Activated T-helper 17 cell treated with anti-CD3 and anti-CD28 coated beads, Interleukin-2, amount 50 U/mL, for 72 hours (primary cell): Measurements from ENCODE around the gene MEF2B. TPM values are rescaled to one million over a fixed set of nuclear protein-coding genes. Genes with fewer than 3 reads are reported as not detected.

Source experiments
- ATAC-seq: fragments of 150-1000 bp; cut with Tn5 transposase; replicated peaks from 2 replicates; pipeline ENCODE4 v1.10.0; 2021; ENCODE audit warnings: mild to moderate bottlenecking, moderate library complexity
- H3K27ac Mint-ChIP-seq: one replicate; pipeline ENCODE4 v1.8.0; 2022; ENCODE audit warnings: mixed read lengths
- H3K27me3 Mint-ChIP-seq: one replicate; pipeline ENCODE4 v1.8.0; 2022; ENCODE audit warnings: mixed read lengths
- H3K36me3 Mint-ChIP-seq: one replicate; pipeline ENCODE4 v1.8.0; 2022; ENCODE audit warnings: low read depth, mild to moderate bottlenecking, mixed read lengths
- H3K4me1 Mint-ChIP-seq: one replicate; pipeline ENCODE4 v1.8.0; 2022; ENCODE audit warnings: mixed read lengths
- H3K4me3 Mint-ChIP-seq: one replicate; pipeline ENCODE4 v1.8.0; 2022; ENCODE audit warnings: mild to moderate bottlenecking, mixed read lengths
- H3K9me3 Mint-ChIP-seq: one replicate; pipeline ENCODE4 v1.8.0; 2022; ENCODE audit warnings: mixed read lengths
- total RNA-seq, 2 donors: library from RNA; stranded (reverse); gene quantifications; one replicate each; pipeline ENCODE4 v1.2.3, GENCODE V29; 2022

Gene MEF2B
- total RNA-seq, result 1 to 10 TPM in 1 of 2 donors, under 1 TPM in 1; 0.17 to 2.0 TPM

- peak; percentile 97 for ATAC-seq
- H3K36me3 Mint-ChIP-seq, result no peaks in the 10 kb centered on the region
Observed at GRCh38 chr19:19170053-19170872, at the start of gene MEF2B. TSS of gene MEF2B (minus strand) at chr19:19170263. CDS start at chr19:19150735, 19,528 bp downstream.

DNA sequence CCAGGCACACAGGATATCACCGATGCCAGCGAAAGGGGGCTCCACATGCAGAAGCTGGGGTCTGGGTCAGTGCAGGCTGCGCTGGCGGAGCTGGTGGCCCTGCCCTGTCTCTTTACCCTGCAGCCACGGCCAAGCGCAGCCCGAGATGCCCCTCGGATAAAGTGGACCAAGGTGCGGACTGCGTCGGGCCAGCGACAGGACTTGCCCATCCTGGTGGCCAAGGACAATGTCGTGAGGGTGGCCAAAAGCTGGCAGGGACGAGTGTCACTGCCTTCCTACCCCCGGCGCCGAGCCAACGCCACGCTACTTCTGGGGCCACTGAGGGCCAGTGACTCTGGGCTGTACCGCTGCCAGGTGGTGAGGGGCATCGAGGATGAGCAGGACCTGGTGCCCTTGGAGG, 48.8 kb upstream of the MEF2B start:
- H3K4me3 Mint-ChIP-seq, result no peak overlapping the region
- H3K27ac Mint-ChIP-seq, result no peak overlapping the region
- H3K36me3 Mint-ChIP-seq, result no peaks in the 10 kb centered on the region
- H3K9me3 Mint-ChIP-seq, result no peaks in the 10 kb centered on the region
- H3K4me1 Mint-ChIP-seq, result peaks cover under 1% of the 10 kb centered on the region
- peaks cover 14% of the 10 kb centered on the region for H3K27me3 Mint-ChIP-seq
- no peak for ATAC-seq

More at GRCh38 chr19:19170053-19170872, at the start of gene MEF2B:
- Mint-ChIP-seq H3K27me3 (no peaks in the 10 kb centered on the region), H3K4me1 (peaks cover 12% of the 10 kb centered on the region), H3K4me3 (peak within 1 kb of the TSS; percentile 46), H3K9me3 (no peaks in the 10 kb centered on the region), H3K27ac (no peak within 1 kb of the TSS)

DNA sequence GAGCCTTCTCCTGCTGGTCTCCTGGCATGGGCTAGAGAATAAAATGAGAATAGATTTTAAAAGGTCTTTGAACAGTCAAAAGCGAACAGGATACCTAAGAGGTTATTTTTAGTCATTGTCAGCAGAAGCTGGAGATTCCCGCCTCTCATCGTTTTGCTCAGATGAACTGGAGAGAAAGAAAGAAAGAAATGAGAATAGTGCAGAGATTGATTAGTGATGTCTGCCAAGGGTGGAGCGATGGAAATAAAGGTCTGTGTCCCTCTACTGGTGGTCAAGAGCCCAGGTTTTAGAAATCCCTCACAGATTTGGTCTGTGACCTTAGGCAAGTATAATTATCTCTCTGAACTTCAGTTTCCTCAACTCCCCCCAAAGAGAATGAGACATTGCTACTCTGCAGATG, 47.0 kb upstream of the MEF2B start:
- no peak for ATAC-seq
- Mint-ChIP-seq H3K4me3 (no peak overlapping the region), H3K27me3 (peaks cover 27% of the 10 kb centered on the region), H3K9me3 (no peaks in the 10 kb centered on the region), H3K4me1 (peaks cover 5% of the 10 kb centered on the region), H3K36me3 (no peaks in the 10 kb centered on the region), H3K27ac (no peak overlapping the region)

GRCh38 chr19:19215792-19216191, 45.7 kb upstream of the MEF2B start:
- H3K27me3 Mint-ChIP-seq, result peaks cover 33% of the 10 kb centered on the region
- H3K9me3 Mint-ChIP-seq, result no peaks in the 10 kb centered on the region
- H3K4me3 Mint-ChIP-seq, result no peak overlapping the region
- H3K4me1 Mint-ChIP-seq, result peaks cover 5% of the 10 kb centered on the region
- no peak for ATAC-seq
- no peaks in the 10 kb centered on the region for H3K36me3 Mint-ChIP-seq
- no peak overlapping the region for H3K27ac Mint-ChIP-seq

GRCh38 chr19:19214892-19215291, 44.8 kb upstream of the MEF2B start:
- H3K4me1 Mint-ChIP-seq, result peaks cover 5% of the 10 kb centered on the region
- no peaks in the 10 kb centered on the region for H3K36me3 Mint-ChIP-seq
- no peak overlapping the region for H3K27ac Mint-ChIP-seq
- ATAC-seq, result no peak
- peaks cover 33% of the 10 kb centered on the region for H3K27me3 Mint-ChIP-seq
- H3K9me3 Mint-ChIP-seq, result no peaks in the 10 kb centered on the region
- no peak overlapping the region for H3K4me3 Mint-ChIP-seq

DNA sequence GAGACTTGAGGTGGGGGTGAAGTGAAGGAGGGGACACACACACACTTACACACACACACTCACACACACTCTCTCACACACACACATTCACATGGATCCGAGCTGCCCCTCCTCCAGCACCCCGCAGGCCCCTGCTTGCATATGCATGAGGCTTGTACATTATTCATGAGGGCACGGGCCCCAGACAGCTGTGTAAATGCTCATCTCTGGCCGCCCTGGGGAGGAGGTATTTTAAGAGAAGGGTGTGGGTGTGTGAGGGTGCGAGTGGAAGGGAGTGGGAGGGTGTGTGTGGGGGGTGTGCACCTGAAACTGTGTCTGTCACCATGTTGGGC, 44.1 kb upstream of the MEF2B start:
- Mint-ChIP-seq H3K27me3 (peaks cover 33% of the 10 kb centered on the region), H3K9me3 (no peaks in the 10 kb centered on the region), H3K36me3 (no peaks in the 10 kb centered on the region), H3K4me1 (peaks cover 5% of the 10 kb centered on the region), H3K27ac (no peak overlapping the region), H3K4me3 (no peak overlapping the region)
- ATAC-seq, result no peak

DNA sequence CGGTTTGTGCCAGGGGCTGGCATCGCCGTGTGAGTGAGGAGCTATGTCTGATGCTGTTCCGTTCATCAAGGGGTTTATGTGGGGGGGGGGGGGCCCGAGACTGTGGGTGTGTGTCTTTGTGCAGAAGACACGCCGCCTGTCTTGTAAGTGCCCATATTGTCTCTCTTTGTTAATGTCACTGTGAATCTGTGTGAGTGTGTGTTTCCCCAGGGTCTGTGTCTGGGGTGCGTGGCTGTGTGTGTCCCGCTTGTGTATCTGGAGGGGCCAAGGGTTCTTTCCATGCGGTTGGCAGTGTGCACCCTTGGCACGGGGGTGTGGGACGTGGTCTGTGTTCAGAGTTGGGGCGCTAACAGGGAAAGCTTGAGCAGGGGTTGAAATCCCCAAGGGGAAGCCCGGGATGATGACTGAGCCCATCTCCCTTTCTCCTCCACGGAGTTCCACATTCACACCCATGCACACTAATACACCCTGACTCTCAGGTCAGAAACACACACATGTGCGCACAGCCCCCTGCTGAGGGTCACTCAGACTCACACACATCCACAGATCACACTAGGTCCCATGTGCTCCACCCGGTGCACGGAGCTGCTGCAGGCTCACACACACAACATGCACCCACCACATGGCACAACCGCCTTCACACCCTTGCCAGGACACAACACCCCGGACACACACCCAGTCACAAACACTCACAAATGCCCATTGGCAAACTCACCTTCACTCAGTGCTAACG, 43.5 kb upstream of the MEF2B start:
- no peak overlapping the region for H3K4me3 Mint-ChIP-seq
- peaks cover 33% of the 10 kb centered on the region for H3K27me3 Mint-ChIP-seq
- ATAC-seq, result no peak
- no peak overlapping the region for H3K27ac Mint-ChIP-seq
- H3K9me3 Mint-ChIP-seq, result no peaks in the 10 kb centered on the region
- H3K36me3 Mint-ChIP-seq, result no peaks in the 10 kb centered on the region
- H3K4me1 Mint-ChIP-seq, result peaks cover 5% of the 10 kb centered on the region

GRCh38 chr19:19212916-19213315, 42.9 kb upstream of the MEF2B start:
- Mint-ChIP-seq H3K27me3 (peaks cover 33% of the 10 kb centered on the region), H3K4me1 (peaks cover 5% of the 10 kb centered on the region), H3K27ac (no peak overlapping the region), H3K4me3 (no peak overlapping the region), H3K9me3 (no peaks in the 10 kb centered on the region), H3K36me3 (no peaks in the 10 kb centered on the region)
- no peak for ATAC-seq

DNA sequence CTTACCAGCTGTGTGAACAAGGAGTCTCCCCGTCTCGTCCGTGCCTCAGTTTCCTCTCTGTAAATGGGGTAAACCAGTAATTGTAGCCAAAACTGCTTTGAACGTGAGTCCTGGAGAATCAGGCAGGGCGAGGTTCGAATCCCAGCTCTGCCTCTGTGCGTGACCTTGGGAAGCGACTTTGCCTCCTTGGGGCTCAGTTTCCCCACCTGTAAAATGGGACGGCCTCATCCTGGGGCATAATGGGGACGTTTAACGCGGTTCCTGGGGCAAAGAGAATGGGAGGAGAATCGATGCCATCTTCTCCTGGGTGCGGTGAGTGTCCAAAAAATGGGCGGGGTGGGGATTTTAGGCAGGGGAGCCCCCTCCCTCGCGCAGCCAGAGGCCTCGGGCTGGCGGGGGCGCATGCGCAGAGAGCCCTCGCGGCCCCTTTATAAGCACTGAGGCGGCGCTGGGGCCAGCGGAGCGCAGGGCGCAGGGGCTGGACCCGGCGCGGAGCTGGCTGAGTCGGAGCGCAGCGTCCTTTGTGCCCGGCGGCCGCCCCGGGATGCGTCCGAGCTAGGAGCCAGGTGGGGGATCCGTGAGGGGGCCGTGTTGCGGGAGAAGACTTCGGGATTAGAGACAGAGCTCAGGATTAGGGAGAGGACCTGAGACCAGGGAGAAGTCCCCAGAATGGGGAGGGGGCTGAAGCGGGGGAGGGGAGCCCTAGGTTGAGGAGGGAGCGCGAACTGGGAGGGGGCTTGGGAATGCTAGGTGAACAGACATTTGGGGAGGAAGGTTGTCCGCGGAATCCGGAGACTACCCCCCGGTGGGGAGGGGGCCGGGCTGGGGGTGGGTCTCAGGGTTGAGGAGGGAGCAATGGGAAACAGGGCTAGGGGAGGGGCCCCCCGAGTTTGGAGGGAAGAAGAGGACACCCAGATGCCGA, 41.7 kb upstream of the MEF2B start, which contains the start of gene NCAN:
Gene NCAN, plus strand, starts transcription at position 460 of the 922 bp plus-strand sequence. CDS start 4,996 bp downstream, outside the sequence.
- no peaks in the 10 kb centered on the region for H3K36me3 Mint-ChIP-seq
- H3K9me3 Mint-ChIP-seq, result peaks cover 5% of the 10 kb centered on the region
- H3K4me3 Mint-ChIP-seq, result no peak within 1 kb of the TSS
- no peak for ATAC-seq
- no peak within 1 kb of the TSS for H3K27ac Mint-ChIP-seq
- H3K4me1 Mint-ChIP-seq, result peaks cover 17% of the 10 kb centered on the region
- peaks cover 33% of the 10 kb centered on the region for H3K27me3 Mint-ChIP-seq

GRCh38 chr19:19209372-19209771, 39.3 kb upstream of the MEF2B start:
- no peak overlapping the region for H3K27ac Mint-ChIP-seq
- ATAC-seq, result no peak
- no peaks in the 10 kb centered on the region for H3K36me3 Mint-ChIP-seq
- peaks cover 5% of the 10 kb centered on the region for H3K9me3 Mint-ChIP-seq
- peaks cover 23% of the 10 kb centered on the region for H3K27me3 Mint-ChIP-seq
- H3K4me3 Mint-ChIP-seq, result no peak overlapping the region
- peaks cover 19% of the 10 kb centered on the region for H3K4me1 Mint-ChIP-seq

DNA sequence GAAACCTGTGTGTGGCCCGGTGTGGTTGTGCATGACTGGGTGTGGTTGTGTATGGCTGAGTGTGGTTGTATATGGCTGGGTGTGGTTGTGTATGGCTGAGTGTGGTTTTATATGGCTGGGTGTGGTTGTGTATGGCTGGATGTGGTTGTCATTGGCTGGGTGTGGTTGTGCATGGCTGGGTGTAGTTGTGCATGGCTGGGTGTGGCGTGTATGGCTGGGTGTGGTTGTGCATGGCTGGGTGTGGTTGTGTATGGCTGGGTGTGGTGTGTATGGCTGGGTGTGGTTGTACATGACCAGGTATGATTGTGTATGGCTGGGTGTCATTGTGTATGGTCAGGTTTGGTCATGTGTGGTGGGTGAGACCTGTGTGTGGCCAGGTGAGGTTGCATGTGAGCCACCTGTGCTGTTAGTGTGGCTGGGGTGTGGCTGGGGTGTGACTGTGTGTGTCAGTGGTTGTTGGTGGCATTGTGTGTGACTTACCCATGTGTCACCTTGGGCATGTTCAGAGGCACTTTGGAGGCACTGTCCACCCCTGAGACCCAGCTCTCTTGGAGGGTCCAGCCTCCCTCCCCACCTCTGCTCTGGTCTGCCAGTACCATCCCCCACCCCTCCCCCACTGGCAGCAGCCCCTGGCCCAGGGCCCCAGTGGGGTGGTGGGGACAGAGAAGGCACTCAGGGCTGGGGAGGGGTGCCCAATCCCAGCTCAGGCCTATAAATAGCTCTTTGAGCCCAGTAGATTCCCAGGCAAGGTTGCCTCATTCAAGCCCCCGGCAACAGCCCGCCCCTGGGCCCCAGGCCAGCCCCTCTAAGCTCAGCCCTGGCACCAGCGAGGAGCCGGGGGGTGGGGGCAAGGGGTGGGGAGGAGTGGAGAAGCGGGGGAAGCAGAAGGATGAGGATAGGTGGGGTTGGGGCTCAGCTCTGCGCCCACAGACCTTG, 37.8 kb upstream of the MEF2B start:
- peaks cover 14% of the 10 kb centered on the region for H3K4me1 Mint-ChIP-seq
- no peak overlapping the region for H3K27ac Mint-ChIP-seq
- H3K27me3 Mint-ChIP-seq, result peaks cover 9% of the 10 kb centered on the region
- no peak for ATAC-seq
- peaks cover 5% of the 10 kb centered on the region for H3K9me3 Mint-ChIP-seq
- peaks cover 6% of the 10 kb centered on the region for H3K36me3 Mint-ChIP-seq
- H3K4me3 Mint-ChIP-seq, result peak overlapping the region; percentile 6

GRCh38 chr19:19206938-19207337, 36.9 kb upstream of the MEF2B start:
- peaks cover 14% of the 10 kb centered on the region for H3K4me1 Mint-ChIP-seq
- H3K9me3 Mint-ChIP-seq, result peaks cover 5% of the 10 kb centered on the region
- H3K27me3 Mint-ChIP-seq, result peaks cover 6% of the 10 kb centered on the region
- no peak overlapping the region for H3K27ac Mint-ChIP-seq
- no peak for ATAC-seq
- peak overlapping the region; percentile 6 for H3K4me3 Mint-ChIP-seq
- H3K36me3 Mint-ChIP-seq, result peaks cover 16% of the 10 kb centered on the region
